GM18505 (cell line): ENCODE data around the gene TPR.

ENCODE experiments used
- ATAC-seq: cut with Tn5 transposase; IDR thresholded peaks from one replicate; pipeline ENCODE4 v1.9.1; 2021; ENCODE audit not compliant: unreplicated experiment
- POLR2A ChIP-seq: IDR thresholded peaks from 4 replicates; pipeline ENCODE4 v1.6.1; 2011; ENCODE audit warnings: borderline replicate concordance; ENCODE audit not compliant: insufficient read depth, insufficient read length; ENCODE audit errors: extremely low read depth

TPR gene

DNA sequence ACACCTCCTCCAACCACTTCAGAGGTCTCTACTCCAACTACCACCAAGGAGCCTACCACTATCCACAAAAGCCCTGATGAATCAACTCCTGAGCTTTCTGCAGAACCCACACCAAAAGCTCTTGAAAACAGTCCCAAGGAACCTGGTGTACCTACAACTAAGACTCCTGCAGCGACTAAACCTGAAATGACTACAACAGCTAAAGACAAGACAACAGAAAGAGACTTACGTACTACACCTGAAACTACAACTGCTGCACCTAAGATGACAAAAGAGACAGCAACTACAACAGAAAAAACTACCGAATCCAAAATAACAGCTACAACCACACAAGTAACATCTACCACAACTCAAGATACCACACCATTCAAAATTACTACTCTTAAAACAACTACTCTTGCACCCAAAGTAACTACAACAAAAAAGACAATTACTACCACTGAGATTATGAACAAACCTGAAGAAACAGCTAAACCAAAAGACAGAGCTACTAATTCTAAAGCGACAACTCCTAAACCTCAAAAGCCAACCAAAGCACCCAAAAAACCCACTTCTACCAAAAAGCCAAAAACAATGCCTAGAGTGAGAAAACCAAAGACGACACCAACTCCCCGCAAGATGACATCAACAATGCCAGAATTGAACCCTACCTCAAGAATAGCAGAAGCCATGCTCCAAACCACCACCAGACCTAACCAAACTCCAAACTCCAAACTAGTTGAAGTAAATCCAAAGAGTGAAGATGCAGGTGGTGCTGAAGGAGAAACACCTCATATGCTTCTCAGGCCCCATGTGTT lies 66.6 kb downstream of the TPR start:
- TF ChIP-seq POLR2A: no peak
- no peak for ATAC-seq

DNA sequence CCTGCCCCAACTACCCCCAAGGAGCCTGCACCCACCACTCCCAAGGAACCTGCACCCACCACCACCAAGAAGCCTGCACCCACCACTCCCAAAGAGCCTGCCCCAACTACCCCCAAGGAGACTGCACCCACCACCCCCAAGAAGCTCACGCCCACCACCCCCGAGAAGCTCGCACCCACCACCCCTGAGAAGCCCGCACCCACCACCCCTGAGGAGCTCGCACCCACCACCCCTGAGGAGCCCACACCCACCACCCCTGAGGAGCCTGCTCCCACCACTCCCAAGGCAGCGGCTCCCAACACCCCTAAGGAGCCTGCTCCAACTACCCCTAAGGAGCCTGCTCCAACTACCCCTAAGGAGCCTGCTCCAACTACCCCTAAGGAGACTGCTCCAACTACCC lies 67.6 kb downstream of the TPR start:
- no peak for TF ChIP-seq POLR2A
- no peak for ATAC-seq

DNA sequence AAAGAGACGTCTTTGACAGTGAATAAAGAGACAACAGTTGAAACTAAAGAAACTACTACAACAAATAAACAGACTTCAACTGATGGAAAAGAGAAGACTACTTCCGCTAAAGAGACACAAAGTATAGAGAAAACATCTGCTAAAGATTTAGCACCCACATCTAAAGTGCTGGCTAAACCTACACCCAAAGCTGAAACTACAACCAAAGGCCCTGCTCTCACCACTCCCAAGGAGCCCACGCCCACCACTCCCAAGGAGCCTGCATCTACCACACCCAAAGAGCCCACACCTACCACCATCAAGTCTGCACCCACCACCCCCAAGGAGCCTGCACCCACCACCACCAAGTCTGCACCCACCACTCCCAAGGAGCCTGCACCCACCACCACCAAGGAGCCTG lies 68.5 kb downstream of the TPR start:
- no peak for ATAC-seq
- TF ChIP-seq POLR2A: no peak

DNA sequence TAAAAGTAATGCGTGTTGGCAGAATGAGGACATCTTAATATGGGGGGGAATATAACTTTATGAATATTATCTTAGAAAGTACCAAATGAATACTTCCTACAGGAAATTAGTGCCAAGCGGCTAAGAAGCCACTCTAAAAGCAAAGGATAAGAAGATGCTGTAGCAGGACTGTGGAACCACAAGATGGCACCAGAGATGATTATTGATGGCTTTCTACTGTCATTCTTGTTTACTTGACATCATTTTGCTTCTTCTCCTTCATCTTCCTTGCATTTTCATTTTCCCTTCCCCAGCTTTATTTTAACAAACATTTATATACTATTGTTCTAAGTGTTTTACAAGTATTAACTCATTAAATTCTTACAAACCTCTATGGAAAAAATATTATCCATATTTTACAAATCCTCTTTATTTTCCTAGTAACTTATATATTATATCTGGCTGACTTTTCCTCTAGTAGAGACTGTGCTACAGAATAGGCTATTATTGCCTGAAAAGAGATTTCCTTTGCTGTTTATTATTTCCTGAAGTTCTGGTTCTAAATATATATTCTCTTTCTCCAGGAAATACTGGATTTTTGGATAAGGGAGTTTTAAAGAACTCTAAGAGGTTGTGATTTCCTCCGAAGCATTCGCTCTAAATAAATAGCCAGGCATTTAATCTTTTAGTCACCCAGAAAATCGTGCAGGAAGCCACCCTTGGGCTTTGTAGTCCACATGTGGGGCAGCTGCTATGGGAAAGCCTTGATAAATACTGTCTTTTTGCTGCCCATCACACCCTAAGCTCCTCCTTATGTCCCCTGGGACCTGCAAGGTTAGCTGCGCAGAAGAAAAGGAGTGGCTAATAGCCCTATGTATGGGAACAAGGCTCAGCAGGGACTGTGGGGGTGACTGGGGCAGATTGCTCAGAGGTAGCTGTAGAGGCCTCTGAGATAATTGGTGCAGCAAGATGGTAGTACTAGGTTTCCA lies 69.8 kb downstream of the TPR start:
- ATAC-seq: peak; percentile 80
- TF ChIP-seq POLR2A: no peak

- ATAC-seq: no peak
- TF ChIP-seq POLR2A: no peak
Measured at GRCh38 chr1:186303911-186304310, 71.1 kb downstream of the TPR start.

DNA sequence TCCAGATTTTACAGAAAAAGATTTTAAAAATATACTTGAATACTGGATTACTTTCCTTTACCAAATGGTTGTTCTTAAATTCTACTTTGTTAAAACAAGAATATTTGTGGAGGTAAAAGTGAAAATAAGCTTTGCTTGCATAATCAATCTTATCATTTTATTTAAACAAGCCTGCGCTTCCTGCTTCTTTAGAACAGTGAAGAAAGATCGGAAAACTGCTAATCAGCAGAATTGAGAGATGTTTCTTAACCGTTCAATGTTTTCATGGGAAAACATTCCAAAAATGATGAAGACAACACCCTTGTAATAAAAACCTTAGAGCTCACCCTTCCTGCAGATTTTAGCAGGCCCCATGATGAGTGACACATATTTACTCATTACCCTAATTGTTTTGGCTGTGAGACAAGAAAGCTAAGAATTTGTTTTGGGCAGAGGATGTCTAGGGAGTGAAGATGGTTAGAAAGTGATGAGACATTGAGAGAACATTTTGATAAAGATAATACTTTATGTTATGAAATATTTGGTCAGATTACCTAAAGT lies 72.6 kb downstream of the TPR start:
- no peak for TF ChIP-seq POLR2A
- ATAC-seq: no peak

- no peak for ATAC-seq
- TF ChIP-seq POLR2A: no peak
Measured at GRCh38 chr1:186301448-186301847, 73.6 kb downstream of the TPR start.

DNA sequence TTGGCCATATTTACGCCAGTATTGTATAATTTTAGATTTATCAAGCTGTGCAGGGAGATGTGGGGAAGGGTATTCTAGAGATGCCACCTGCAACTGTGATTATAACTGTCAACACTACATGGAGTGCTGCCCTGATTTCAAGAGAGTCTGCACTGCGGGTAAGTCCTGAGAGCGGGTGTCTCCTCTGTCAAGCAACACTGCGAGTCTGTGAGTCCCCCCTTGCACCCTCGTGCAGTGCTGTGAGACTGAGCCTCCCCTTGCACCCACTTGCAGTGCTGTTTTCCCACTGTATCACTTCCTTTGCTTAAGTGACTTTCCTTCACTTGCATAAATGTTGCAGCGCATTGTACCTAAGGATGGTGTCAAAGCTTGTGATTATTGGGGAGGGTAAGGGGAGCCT lies 75.0 kb downstream of the TPR start:
- no peak for TF ChIP-seq POLR2A
- no peak for ATAC-seq

GRCh38 chr1:186299570-186299969 lies 75.5 kb downstream of the TPR start:
- no peak for TF ChIP-seq POLR2A
- no peak for ATAC-seq

GRCh38 chr1:186298851-186299250 lies 76.2 kb downstream of the TPR start:
- TF ChIP-seq POLR2A: no peak
- no peak for ATAC-seq

DNA sequence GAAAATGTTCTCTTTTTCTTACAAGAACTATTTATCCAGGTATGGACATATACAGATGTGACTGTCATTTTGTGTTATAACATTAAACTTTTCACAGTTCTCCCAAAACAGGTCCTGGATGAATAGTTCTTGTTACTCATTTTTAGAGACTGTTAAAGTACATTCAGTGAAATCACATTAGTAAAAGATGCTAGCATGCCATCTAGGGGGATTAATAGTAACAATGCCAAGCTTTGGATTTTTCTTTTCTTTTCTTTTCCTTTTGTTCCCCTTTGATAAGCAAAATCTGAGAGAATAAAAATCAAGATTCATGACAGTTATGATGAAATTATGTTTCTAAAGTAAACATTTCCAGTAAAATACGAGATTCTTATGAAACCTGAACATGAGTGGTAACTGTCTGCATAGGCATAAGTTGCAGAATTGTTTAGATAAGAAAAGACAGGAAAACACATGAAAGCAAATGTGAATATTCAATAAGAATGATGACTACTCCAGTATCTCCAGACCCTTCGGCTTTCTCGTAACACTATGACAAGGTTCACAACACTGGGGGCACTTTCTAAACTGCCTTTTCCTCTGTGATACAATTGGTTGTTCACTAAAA lies 77.5 kb downstream of the TPR start:
- no peak for TF ChIP-seq POLR2A
- ATAC-seq: no peak

- ATAC-seq: no peak
- TF ChIP-seq POLR2A: no peak
Measured at GRCh38 chr1:186295980-186296379, 79.1 kb downstream of the TPR start, which contains the start of gene PRG4. Gene PRG4 (plus strand): TSS chr1:186296279.

DNA sequence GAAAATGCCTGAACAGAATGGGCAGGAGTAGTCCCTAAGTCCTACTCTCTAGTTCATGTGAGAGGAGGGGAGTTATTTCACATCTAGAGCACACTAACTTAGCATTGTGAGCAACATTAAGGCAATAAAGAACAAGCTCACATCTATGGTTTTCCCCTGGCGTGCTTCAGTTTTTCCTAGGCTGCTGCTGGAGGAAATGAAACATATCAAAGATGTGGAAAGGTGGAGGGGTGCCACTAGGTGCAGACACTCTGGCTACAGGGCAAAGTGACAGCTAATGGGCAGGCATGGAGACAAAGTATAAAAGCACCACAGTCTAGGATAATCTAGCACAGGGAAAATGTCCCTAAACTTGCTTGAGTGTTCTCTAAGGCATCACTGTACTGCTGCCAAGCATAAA lies 82.2 kb downstream of the TPR start:
- no peak for ATAC-seq
- no peak for TF ChIP-seq POLR2A
